ENCODE results near the gene AXIN1. TPM values are rescaled to one million over a fixed set of nuclear protein-coding genes. Genes with fewer than 3 reads are reported as not detected.
"Not testable (repeated sequence)": the region's sequence is repeated elsewhere in the genome, so short reads cannot be mapped to it uniquely, and the experiment has no call there.

AXIN1 gene
- total RNA-seq, 2 donors from 2014 or later, result 20.1 to 29.1 TPM

DNA sequence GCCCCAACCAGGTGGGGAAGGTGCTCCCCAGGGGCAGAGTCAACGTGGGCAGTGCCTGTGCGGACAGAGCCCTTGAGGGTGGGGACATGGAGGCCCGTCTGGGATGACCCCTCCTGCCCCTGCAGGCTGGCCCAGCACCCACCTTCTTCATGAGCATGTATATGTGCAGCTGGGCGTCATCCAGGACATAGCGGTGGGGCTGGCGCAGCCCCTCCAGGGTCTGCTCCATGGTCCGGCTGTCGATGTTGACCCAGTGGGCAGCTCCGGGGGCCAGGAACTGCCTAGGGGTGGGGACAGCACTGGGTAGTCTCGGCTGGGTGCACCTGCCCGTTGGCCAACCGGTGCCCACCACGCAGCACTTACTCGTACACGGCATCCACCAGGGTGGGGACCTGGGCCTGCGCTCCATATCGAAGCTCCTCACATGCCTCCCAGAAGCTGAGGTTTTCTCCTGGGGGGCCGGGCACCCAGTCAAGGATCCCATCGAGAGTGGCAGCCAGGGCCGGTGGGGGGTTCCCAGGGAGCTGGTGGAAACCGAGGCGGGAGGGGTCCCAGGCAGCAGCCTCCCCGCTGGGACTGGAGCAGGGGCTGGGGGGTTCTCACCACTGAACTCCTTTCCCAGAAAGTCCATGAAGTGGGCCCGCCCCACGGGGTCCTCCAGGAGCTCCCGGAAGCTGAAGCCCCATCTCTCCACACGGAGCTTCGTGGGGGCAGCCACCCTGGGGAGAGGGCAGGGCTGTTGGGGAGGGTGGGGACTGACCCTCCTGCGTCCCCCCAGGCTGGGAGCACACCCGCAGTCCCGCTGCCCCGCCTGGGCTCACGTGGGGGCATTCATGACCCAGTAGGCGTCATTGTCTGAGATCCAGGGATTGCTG is 81.9 kb downstream of the AXIN1 start:
- peaks cover 8 to 10% of the 10 kb centered on the region in 2 donors for H3K4me1 Mint-ChIP-seq (ENCODE audit: low read depth in 2 of 2)
- no peaks in the 10 kb centered on the region for H3K27me3 Mint-ChIP-seq
- no peaks in the 10 kb centered on the region for H3K9me3 Mint-ChIP-seq
- no peaks in the 10 kb centered on the region for H3K36me3 Mint-ChIP-seq
- H3K27ac Mint-ChIP-seq, result no peak overlapping the region
- ATAC-seq (no peak), DNase-seq (ENCODE audit: low spot score) (no peak)
- H3K4me3 Mint-ChIP-seq, result no peak overlapping the region

DNA sequence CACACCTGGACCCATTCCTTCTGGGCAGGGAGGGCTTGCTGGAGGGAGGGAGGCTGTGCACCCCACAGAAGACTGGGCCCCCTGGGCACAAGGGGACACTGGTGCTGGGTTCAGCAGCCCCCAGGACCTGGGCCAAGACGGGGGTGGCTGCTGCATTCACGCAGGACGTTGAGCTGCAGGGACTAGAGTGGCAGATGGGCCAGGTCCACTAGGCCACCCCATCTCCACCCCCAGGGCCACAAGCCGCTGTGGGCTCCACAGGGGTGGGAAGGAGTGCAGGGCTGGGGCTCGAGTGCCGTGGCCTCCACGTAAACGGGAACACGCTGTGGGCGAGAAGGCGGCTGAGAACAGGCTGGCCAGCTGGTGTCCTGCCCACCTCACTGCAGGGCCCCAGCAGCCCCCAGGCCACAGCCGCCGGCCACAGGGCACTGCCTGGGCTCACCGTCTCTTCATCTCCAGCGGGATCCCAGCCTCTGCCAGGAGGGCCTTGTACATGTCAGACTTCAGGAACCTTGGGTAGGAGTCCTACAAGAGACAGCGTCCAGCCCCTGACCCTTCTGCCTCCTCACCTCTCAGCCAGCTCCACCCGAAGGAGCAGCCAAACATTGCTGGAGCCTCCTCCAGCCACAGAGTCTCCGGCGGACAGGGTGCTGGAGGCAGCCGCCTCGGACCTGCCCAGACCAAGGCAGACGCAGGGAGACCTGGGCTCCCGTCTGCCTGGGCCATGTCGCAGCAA is 83.3 kb downstream of the AXIN1 start:
- no peaks in the 10 kb centered on the region for H3K27me3 Mint-ChIP-seq
- ATAC-seq (no peak), DNase-seq (ENCODE audit: low spot score) (no peak)
- no peak overlapping the region for H3K4me3 Mint-ChIP-seq
- peaks cover 8 to 10% of the 10 kb centered on the region in 2 donors for H3K4me1 Mint-ChIP-seq (ENCODE audit: low read depth in 2 of 2)
- peak overlapping the region in 1 of 2 donors; percentile 51 for H3K27ac Mint-ChIP-seq
- H3K36me3 Mint-ChIP-seq, result no peaks in the 10 kb centered on the region
- no peaks in the 10 kb centered on the region for H3K9me3 Mint-ChIP-seq

DNA sequence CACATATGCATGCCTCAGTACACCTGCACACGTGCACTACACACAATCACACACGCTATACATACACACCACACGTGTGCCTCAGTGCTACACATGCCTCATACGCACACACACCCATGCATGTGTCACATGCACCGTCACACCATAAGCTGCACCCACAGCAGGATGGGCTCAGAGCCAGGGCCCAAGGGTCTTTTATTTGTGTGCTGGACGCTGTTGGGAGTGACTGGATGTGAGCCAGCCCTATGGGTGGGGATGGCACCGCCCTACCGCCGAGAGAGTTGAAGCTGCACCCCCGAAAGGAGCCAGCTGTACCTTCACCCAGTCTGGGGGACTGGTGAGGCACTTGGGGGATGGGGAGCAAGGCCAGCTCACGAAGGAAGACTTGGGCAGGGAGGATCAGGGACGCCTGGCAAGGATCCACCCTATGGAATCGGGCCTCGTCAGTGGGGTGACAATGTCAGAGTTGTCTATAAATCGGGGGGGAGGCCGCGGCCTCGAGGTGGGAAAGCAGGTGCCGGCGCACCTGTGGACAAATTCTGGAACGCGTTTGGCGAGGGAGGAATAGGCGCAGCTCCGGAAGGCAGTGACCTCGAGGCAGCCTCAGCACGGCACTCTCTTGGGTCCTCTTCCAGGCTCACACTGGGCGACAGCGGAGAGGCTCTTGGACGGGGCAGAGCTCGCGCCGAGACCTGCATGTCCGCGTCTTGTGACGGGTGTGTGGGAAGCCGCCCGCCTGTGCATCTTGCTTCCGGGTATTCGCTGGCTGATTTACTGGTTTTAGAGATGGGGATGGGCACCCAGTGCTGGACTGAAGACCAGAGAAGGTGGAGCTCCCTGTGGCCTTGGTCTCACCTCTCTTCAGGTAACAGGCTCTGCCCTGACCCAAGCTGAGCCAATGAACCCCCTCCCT is 84.1 kb downstream of the AXIN1 start:
- no peaks in the 10 kb centered on the region for H3K27me3 Mint-ChIP-seq
- H3K9me3 Mint-ChIP-seq, result no peaks in the 10 kb centered on the region
- H3K4me1 Mint-ChIP-seq (ENCODE audit: low read depth in 2 of 2), result peaks cover 8 to 10% of the 10 kb centered on the region in 2 donors
- H3K36me3 Mint-ChIP-seq, result no peaks in the 10 kb centered on the region
- DNase-seq (ENCODE audit: low spot score) (no peak), ATAC-seq (no peak)
- no peak overlapping the region for H3K27ac Mint-ChIP-seq
- no peak overlapping the region for H3K4me3 Mint-ChIP-seq

DNA sequence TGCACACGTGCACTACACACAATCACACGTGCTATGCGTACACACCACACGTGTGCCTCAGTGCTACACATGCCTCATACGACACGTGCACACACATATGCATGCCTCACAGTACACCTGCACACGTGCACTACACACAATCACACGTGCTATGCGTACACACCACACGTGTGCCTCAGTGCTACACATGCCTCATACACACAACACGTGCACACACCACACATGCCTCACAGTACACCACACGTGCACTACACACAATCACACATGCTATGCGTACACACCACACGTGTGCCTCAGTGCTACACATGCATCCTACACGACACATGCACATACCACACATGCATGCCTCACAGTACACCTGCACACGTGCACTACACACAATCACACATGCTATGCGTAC is 85.0 kb downstream of the AXIN1 start:
- H3K4me1 Mint-ChIP-seq (ENCODE audit: low read depth in 2 of 2); H3K27me3 Mint-ChIP-seq; H3K27ac Mint-ChIP-seq; DNase-seq (ENCODE audit: low spot score); H3K9me3 Mint-ChIP-seq; ATAC-seq; H3K36me3 Mint-ChIP-seq; H3K4me3 Mint-ChIP-seq: not testable (repeated sequence)

DNA sequence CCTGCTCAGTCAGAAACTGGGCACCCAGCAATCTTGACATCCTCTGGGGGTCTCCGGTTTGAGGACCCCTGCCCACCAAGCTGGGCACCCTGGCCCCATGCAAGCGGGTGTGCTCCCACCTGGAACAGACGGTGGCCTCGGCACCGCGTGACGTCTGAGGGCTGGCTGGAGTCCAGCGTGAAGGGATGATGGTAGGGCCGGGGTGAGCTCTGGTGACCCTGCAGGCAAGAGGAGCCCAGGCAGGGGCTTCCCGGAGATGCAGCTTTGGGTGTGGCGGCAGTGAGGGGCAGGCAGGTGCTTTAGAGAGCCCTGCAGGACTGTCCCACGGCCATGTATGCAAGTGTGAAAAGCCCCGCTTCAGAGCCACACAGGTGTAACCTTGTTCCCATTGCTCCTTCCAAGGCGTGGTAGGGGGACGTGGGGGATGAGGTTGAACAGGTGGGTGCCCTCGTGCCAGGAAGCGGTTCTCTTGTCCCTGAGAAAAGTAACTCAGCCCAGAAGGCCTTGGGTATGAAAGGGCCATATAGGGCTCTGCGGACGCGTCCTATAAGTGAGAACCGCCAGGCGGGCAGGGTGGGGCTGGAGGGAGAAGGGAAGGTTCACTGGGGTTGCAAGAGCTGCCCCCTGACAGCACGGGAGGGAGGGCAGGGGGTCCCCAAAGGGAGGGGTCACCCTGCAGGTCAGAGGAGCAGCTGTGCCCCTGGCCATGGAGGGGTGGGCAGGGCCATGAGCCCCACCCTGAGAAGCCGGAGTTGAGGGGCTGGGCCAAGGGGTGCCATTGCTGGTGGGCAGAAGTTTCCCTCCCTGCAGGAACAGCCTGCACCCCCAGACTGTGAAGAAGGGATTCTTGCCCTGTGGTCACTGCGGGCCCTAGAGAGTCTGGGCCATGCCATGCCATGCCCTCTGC is 86.0 kb downstream of the AXIN1 start:
- no peak overlapping the region for H3K4me3 Mint-ChIP-seq
- no peaks in the 10 kb centered on the region for H3K9me3 Mint-ChIP-seq
- H3K36me3 Mint-ChIP-seq, result no peaks in the 10 kb centered on the region
- no peak overlapping the region for H3K27ac Mint-ChIP-seq
- no peaks in the 10 kb centered on the region for H3K27me3 Mint-ChIP-seq
- H3K4me1 Mint-ChIP-seq (ENCODE audit: low read depth in 2 of 2), result peaks cover 8 to 14% of the 10 kb centered on the region in 2 donors
- DNase-seq (ENCODE audit: low spot score), result no peak
- no peak for ATAC-seq

DNA sequence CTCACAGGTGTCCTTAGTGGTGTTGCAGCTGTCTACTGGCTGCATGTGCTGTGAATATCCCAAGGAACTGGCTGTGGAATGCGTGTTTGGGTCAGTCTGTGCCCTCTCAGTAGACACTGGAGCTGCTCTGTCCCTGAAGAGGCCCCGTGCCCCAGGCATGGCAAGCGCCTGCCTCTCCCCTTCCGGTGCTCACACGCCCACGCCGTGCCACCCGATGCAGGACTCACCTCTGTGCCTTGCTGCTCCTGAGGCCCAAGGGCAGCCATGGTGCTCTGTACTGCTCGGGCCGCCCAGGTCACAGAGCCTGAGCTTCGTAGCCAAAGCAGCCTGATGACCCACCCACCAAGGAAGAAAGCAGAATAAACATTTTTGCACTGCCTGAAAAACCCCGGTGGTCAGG is 86.8 kb downstream of the AXIN1 start:
- DNase-seq (ENCODE audit: low spot score) (no peak), ATAC-seq (no peak)
- H3K4me1 Mint-ChIP-seq (ENCODE audit: low read depth in 2 of 2), result peaks cover 8 to 14% of the 10 kb centered on the region in 2 donors
- H3K27ac Mint-ChIP-seq, result no peak overlapping the region
- H3K9me3 Mint-ChIP-seq, result no peaks in the 10 kb centered on the region
- H3K36me3 Mint-ChIP-seq, result no peaks in the 10 kb centered on the region
- no peaks in the 10 kb centered on the region for H3K27me3 Mint-ChIP-seq
- H3K4me3 Mint-ChIP-seq, result no peak overlapping the region

DNA sequence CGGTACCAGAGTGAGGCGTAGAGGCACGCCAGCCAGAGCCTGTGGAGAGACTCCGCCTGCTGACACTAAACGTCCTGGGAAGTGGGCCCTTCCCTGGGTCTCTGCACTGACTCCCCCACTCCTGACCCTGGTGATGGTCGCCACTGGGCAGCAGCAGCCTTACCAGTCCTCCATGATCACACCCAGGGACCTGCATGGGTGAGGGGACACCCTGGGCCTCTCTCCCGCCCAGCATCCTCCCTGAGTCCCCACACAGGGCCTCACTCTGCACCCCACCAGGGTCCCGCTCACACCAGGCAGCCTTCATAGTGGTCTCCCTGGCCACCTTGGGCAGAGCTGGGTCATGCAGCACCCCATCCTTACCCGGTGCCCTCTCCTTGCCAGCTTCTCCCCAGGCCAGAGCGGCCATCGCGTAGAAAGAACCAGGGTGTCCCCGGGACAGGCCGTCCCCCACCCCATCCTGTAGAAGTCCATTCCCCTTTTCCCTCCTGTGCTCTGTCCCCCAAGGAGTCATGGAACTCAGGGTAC is 87.5 kb downstream of the AXIN1 start:
- H3K27me3 Mint-ChIP-seq, result no peaks in the 10 kb centered on the region
- no peak overlapping the region for H3K27ac Mint-ChIP-seq
- ATAC-seq (no peak), DNase-seq (ENCODE audit: low spot score) (no peak)
- no peaks in the 10 kb centered on the region for H3K9me3 Mint-ChIP-seq
- H3K4me1 Mint-ChIP-seq (ENCODE audit: low read depth in 2 of 2), result peaks cover 8 to 14% of the 10 kb centered on the region in 2 donors
- H3K36me3 Mint-ChIP-seq, result no peaks in the 10 kb centered on the region
- H3K4me3 Mint-ChIP-seq, result no peak overlapping the region

DNA sequence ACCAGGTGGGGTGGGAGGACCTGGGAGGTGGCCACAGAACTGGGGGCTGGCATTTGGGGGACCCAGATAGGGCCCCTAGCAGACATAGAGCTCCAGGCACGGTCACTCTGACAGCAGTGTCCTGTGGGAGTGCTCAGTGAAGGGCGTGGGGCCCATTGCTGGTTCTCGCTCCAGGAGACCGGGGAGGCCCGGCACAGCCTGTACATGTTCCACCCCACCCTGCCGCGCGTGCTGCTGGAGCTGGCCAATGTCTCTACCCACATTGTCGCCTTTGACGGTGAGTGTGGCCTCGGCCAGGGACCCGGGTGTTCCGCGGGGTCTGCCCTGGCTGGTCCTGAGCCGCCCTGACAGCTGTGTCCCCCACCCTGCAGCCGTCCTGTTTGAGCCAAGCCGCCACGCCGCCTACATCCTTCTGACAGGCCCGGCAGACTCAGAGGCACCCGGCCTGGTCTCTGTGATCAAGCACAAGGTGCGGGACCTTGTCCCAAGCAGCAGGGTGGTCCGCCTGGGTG is 88.0 kb downstream of the AXIN1 start:
- no peaks in the 10 kb centered on the region for H3K36me3 Mint-ChIP-seq
- H3K27ac Mint-ChIP-seq, result no peak overlapping the region
- H3K9me3 Mint-ChIP-seq, result no peaks in the 10 kb centered on the region
- H3K27me3 Mint-ChIP-seq, result no peaks in the 10 kb centered on the region
- DNase-seq (ENCODE audit: low spot score) (no peak), ATAC-seq (no peak)
- H3K4me3 Mint-ChIP-seq, result no peak overlapping the region
- peaks cover 8 to 14% of the 10 kb centered on the region in 2 donors for H3K4me1 Mint-ChIP-seq (ENCODE audit: low read depth in 2 of 2)

DNA sequence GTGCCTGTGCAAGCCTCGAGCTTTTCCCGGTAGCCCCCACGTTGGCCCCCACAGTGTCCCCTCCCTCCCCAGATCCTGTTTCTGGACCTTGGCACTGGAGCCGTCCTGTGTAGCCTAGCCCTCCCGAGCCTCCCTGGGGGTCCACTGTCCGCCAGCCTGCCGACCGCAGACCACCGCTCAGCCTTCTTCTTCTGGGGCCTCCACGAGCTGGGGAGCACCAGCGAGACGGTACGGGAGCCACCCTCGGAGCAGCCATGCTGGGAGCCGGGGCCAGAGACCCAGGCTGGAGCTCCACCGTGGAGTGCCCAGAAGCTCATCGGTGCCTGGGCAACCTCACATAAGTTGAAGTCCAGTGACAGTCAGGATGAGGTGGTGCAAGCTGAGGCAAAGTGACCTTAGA is 88.6 kb downstream of the AXIN1 start:
- no peak for DNase-seq (ENCODE audit: low spot score)
- Mint-ChIP-seq H3K27me3 (no peaks in the 10 kb centered on the region), H3K27ac (no peak overlapping the region), H3K36me3 (no peaks in the 10 kb centered on the region), H3K4me1 (ENCODE audit: low read depth in 2 of 2) (peaks cover 13 to 19% of the 10 kb centered on the region in 2 donors), H3K4me3 (no peak overlapping the region), H3K9me3 (no peaks in the 10 kb centered on the region)
- no peak for ATAC-seq

DNA sequence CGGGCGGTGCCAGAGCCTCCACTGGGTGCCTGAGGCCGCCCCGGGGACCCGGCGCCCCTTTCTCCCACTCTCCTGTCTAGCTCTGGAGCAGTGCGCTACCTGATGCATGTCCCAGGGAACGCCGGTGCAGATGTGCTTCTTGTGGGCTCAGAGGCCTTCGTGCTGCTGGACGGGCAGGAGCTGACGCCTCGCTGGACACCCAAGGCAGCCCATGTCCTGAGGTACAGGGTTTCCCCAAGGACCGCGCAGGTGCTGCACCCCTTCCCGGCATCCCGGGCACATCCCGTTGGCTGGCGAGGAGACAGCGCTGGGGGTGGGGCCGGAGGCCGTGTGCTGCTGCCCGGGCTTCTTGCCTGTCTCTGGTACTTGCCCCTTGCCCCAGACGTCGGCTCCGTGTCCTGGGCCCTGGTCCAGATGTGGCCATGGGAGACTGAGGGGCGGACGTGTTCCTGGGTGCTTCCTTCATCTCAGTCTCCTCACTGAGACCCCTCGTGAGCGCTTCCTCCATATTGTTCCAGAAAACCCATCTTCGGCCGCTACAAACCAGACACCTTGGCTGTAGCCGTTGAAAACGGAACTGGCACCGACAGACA is 89.2 kb downstream of the AXIN1 start:
- H3K9me3 Mint-ChIP-seq, result no peaks in the 10 kb centered on the region
- H3K27ac Mint-ChIP-seq, result no peak overlapping the region
- DNase-seq (ENCODE audit: low spot score) (no peak), ATAC-seq (no peak)
- peaks cover 14 to 20% of the 10 kb centered on the region in 2 donors for H3K4me1 Mint-ChIP-seq (ENCODE audit: low read depth in 2 of 2)
- no peaks in the 10 kb centered on the region for H3K36me3 Mint-ChIP-seq
- H3K27me3 Mint-ChIP-seq, result no peaks in the 10 kb centered on the region
- H3K4me3 Mint-ChIP-seq, result no peak overlapping the region

DNA sequence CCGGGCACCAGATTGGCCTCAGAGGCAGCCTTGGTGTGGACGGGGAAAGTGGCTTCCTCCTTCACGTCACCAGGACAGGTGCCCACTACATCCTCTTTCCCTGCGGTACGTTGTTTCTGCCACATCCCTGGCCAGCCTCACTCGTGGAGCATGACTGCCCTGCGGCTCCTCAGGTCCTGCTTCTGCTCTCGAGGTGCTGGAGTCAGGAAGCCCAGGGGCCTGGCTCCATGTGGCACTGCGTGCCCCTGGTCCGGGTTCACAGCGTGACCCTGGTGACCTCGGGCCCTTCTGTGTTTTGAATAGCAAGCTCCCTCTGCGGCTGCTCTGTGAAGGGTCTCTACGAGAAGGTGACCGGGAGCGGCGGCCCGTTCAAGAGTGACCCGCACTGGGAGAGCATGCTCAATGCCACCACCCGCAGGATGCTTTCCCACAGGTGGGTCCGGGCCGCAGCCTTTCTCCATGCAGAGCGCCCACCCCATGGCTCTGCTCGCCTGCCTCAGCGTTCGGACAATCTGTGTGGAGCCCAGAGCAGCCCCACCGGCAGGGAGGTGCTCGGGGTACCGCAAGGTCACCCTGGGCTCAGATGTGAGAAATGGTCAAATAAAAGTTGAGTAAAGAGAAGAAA is 90.3 kb downstream of the AXIN1 start:
- no peak for ATAC-seq
- Mint-ChIP-seq H3K4me3 (no peak overlapping the region), H3K27me3 (no peaks in the 10 kb centered on the region), H3K27ac (no peak overlapping the region), H3K9me3 (no peaks in the 10 kb centered on the region), H3K36me3 (no peaks in the 10 kb centered on the region), H3K4me1 (ENCODE audit: low read depth in 2 of 2) (peaks cover 7 to 12% of the 10 kb centered on the region in 2 donors)
- no peak for DNase-seq (ENCODE audit: low spot score)

Measured in natural killer cell treated with Interleukin-12 subunit alpha and Interleukin-12 subunit beta and Interleukin-15 and Interleukin-18, amount 100 ng/mL, for 72 hours (primary cell).